ENCODE measurements around the gene NTSR2. TPM values are rescaled to one million over a fixed set of nuclear protein-coding genes. Genes with fewer than 3 reads are reported as not detected.

Gene NTSR2
- total and polyA plus RNA-seq, 2 experiments from 2014 or later = 0.10 TPM; not detected in 1

DNA sequence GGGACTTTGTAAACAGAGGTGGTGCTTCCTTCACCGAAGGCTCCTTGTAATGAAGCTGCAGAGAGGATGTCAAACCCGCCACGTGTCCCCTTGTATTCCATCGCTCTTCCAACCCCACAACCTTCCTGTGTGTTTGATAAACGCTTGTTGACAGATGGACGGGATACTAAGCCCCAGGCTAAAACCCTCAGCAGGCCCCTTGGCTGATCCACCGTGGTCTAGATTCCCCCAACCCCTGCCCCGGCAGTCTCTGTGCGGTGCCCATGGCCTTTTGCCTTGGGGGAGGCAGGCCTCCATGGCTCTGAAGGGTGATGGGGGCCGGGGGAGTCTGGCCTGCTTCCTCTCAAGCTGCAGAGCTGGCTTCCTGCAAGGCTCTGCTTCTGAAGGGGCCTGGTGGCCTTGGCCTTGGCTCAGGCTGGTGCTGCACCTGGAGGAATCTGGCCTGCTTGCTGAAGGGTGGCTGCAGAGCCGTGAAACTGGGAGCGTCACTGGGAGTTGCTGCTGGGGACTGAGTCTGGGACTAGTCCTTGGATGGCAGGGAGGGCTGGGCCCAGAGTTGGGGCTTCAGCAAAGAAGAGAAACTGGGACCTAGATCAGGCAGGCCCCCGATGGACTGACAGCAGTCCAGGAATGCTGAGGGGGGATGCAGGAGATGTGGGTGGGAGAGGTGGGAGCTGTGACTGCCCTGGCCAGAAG is 9.6 kb upstream of the NTSR2 start:
- no peak overlapping the region for H3K4me2 ChIP-seq
- Mint-ChIP-seq H3K36me3 (ENCODE audit: low read depth) (no peaks in the 10 kb centered on the region; the same call in 2 of the 3 replicates), H3K4me3 (no peak overlapping the region; the same call in 2 of the 3 replicates), H3K27me3 (ENCODE audit: insufficient read depth, low read depth, poor library complexity) (peaks cover 21% of the 10 kb centered on the region), H3K9me3 (no peaks in the 10 kb centered on the region), H3K27ac (no peak overlapping the region), H3K4me1 (peaks cover 56% of the 10 kb centered on the region)
- H3K79me2 ChIP-seq (replicated peaks; ENCODE audit: insufficient read depth) = no peaks in the 10 kb centered on the region
- DNase-seq (ENCODE audit: low spot score) (no peak), ATAC-seq (no peak)
- H3F3A ChIP-seq (replicated peaks; ENCODE audit: low read depth) = no peaks in the 10 kb centered on the region
- no peak overlapping the region for H3K27ac ChIP-seq (ENCODE audit: low read depth)
- no peaks in the 10 kb centered on the region for H3K9me2 ChIP-seq (ENCODE audit: insufficient read depth)
- no peak overlapping the region for H2AFZ ChIP-seq
- peaks cover 15% of the 10 kb centered on the region; the same call in 1 of the 2 replicates for H3K4me1 ChIP-seq (ENCODE audit: insufficient read depth)
- TF ChIP-seq JUNB (IDR thresholded peaks at IDR 0.05; ENCODE audit: unreplicated experiment) (no peak), EZH2 (IDR thresholded peaks at IDR 0.05; ENCODE audit: low read depth, unreplicated experiment) (no peak), POLR2AphosphoS5 (IDR thresholded peaks at IDR 0.05; ENCODE audit: low read depth) (no peak)
- TF ChIP-seq, protein P1, sequence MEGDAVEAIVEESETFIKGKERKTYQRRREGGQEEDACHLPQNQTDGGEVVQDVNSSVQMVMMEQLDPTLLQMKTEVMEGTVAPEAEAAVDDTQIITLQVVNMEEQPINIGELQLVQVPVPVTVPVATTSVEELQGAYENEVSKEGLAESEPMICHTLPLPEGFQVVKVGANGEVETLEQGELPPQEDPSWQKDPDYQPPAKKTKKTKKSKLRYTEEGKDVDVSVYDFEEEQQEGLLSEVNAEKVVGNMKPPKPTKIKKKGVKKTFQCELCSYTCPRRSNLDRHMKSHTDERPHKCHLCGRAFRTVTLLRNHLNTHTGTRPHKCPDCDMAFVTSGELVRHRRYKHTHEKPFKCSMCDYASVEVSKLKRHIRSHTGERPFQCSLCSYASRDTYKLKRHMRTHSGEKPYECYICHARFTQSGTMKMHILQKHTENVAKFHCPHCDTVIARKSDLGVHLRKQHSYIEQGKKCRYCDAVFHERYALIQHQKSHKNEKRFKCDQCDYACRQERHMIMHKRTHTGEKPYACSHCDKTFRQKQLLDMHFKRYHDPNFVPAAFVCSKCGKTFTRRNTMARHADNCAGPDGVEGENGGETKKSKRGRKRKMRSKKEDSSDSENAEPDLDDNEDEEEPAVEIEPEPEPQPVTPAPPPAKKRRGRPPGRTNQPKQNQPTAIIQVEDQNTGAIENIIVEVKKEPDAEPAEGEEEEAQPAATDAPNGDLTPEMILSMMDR (conservative IDR thresholded peaks at IDR 0.05; ENCODE audit: low read depth in 2 of 2) = no peak
- H3K4me3 ChIP-seq = no peak overlapping the region
- no peaks in the 10 kb centered on the region; the same call in 1 of the 2 replicates for H4K20me1 ChIP-seq (replicated peaks; ENCODE audit: insufficient read depth)
- no peaks in the 10 kb centered on the region for H3K27me3 ChIP-seq (ENCODE audit: insufficient read depth)
- H3K36me3 ChIP-seq (ENCODE audit: insufficient read depth) = no peaks in the 10 kb centered on the region

DNA sequence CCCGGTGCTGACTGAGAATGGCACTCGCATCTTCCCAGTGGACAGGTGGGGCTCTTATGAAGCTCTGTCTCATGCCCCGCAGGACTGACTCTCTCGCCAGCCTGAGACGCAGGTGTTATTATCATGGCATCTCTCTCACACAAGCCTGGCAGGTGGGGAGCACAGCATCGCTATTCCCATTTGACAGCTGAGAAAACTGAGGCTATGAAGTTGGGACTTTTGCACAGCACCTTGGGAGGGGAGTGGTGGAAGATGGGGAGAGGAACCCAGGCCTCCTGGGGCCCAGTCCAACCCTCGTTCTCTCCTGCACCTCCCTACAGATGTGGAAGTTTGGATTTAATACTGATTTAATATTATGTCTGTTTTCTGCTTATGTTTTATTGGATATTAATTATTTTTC is 9.0 kb upstream of the NTSR2 start:
- no peak overlapping the region for H3K27ac Mint-ChIP-seq
- H3K27me3 Mint-ChIP-seq (ENCODE audit: insufficient read depth, low read depth, poor library complexity) = peaks cover 21% of the 10 kb centered on the region
- Histone ChIP-seq H4K20me1 (replicated peaks; ENCODE audit: insufficient read depth) (no peaks in the 10 kb centered on the region; the same call in 1 of the 2 replicates), H3K9me2 (ENCODE audit: insufficient read depth) (no peaks in the 10 kb centered on the region), H2AFZ (no peak overlapping the region), H3K4me3 (no peak overlapping the region), H3K79me2 (replicated peaks; ENCODE audit: insufficient read depth) (no peaks in the 10 kb centered on the region), H3F3A (replicated peaks; ENCODE audit: low read depth) (no peaks in the 10 kb centered on the region), H3K36me3 (ENCODE audit: insufficient read depth) (no peaks in the 10 kb centered on the region), H3K27ac (ENCODE audit: low read depth) (no peak overlapping the region), H3K4me2 (no peak overlapping the region), H3K27me3 (ENCODE audit: insufficient read depth) (no peaks in the 10 kb centered on the region), H3K4me1 (ENCODE audit: insufficient read depth) (peaks cover 15% of the 10 kb centered on the region; the same call in 1 of the 2 replicates)
- DNase-seq (ENCODE audit: low spot score) = no peak
- H3K4me1 Mint-ChIP-seq = peaks cover 56% of the 10 kb centered on the region
- no peaks in the 10 kb centered on the region; the same call in 2 of the 3 replicates for H3K36me3 Mint-ChIP-seq (ENCODE audit: low read depth)
- H3K4me3 Mint-ChIP-seq = no peak overlapping the region
- no peaks in the 10 kb centered on the region for H3K9me3 Mint-ChIP-seq
- no peak for ATAC-seq
- no peak for TF ChIP-seq CREB1 (CRISPR knock-in tag; IDR thresholded peaks at IDR 0.05; ENCODE audit: low read depth)
- TF ChIP-seq, protein P2, sequence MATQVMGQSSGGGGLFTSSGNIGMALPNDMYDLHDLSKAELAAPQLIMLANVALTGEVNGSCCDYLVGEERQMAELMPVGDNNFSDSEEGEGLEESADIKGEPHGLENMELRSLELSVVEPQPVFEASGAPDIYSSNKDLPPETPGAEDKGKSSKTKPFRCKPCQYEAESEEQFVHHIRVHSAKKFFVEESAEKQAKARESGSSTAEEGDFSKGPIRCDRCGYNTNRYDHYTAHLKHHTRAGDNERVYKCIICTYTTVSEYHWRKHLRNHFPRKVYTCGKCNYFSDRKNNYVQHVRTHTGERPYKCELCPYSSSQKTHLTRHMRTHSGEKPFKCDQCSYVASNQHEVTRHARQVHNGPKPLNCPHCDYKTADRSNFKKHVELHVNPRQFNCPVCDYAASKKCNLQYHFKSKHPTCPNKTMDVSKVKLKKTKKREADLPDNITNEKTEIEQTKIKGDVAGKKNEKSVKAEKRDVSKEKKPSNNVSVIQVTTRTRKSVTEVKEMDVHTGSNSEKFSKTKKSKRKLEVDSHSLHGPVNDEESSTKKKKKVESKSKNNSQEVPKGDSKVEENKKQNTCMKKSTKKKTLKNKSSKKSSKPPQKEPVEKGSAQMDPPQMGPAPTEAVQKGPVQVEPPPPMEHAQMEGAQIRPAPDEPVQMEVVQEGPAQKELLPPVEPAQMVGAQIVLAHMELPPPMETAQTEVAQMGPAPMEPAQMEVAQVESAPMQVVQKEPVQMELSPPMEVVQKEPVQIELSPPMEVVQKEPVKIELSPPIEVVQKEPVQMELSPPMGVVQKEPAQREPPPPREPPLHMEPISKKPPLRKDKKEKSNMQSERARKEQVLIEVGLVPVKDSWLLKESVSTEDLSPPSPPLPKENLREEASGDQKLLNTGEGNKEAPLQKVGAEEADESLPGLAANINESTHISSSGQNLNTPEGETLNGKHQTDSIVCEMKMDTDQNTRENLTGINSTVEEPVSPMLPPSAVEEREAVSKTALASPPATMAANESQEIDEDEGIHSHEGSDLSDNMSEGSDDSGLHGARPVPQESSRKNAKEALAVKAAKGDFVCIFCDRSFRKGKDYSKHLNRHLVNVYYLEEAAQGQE (IDR thresholded peaks at IDR 0.05; ENCODE audit: unreplicated experiment) = no peak
- TF ChIP-seq, protein P1 (conservative IDR thresholded peaks at IDR 0.05; ENCODE audit: low read depth in 2 of 2) = no peak
